ENCODE data around the gene KCNH8. TPM values are rescaled to one million over a fixed set of nuclear protein-coding genes. Genes with fewer than 3 reads are reported as not detected.

The KCNH8 gene
- total RNA-seq, 2 donors from 2014 or later, result 0.46 to 3.4 TPM

- TF ChIP-seq POLR2AphosphoS5 (IDR thresholded peaks at IDR 0.05), result no peak
- no peak for TF ChIP-seq POLR2A (IDR thresholded peaks at IDR 0.05)
- TF ChIP-seq CTCF (IDR thresholded peaks at IDR 0.05), result no peak
- Histone ChIP-seq H3K36me3 (no peaks in the 10 kb centered on the region), H3K9me3 (no peaks in the 10 kb centered on the region), H3K4me3 (no peak overlapping the region), H3K27me3 (replicated peaks; ENCODE audit: insufficient read depth) (no peaks in the 10 kb centered on the region), H3K27ac (no peak overlapping the region), H3K4me1 (replicated peaks) (no peaks in the 10 kb centered on the region)
- intact Hi-C loops (cut with DNase I), result no loop called here
- DNase-seq (ENCODE audit: low spot score), result no peak
- WGBS, result 93% methylated on average over 1 of the region's 1 CpG
Observed at GRCh38 chr3:19522305-19522704, 374.0 kb downstream of the KCNH8 start.

- intact Hi-C loops (cut with DNase I), result no loop called here
- Histone ChIP-seq H3K4me1 (replicated peaks) (no peaks in the 10 kb centered on the region), H3K27me3 (replicated peaks; ENCODE audit: insufficient read depth) (no peaks in the 10 kb centered on the region), H3K9me3 (no peaks in the 10 kb centered on the region), H3K27ac (no peak overlapping the region), H3K36me3 (no peaks in the 10 kb centered on the region), H3K4me3 (no peak overlapping the region)
- TF ChIP-seq POLR2A (IDR thresholded peaks at IDR 0.05) (no peak), POLR2AphosphoS5 (IDR thresholded peaks at IDR 0.05) (no peak), CTCF (IDR thresholded peaks at IDR 0.05) (no peak)
- WGBS, result 88% methylated on average over 3 of the region's 3 CpGs
- no peak for DNase-seq (ENCODE audit: low spot score)
Observed at GRCh38 chr3:19526071-19526470, 377.8 kb downstream of the KCNH8 start.

GRCh38 chr3:19527746-19528145, 379.4 kb downstream of the KCNH8 start:
- Histone ChIP-seq H3K27ac (no peak overlapping the region), H3K9me3 (no peaks in the 10 kb centered on the region), H3K36me3 (no peaks in the 10 kb centered on the region), H3K4me3 (no peak overlapping the region), H3K27me3 (replicated peaks; ENCODE audit: insufficient read depth) (no peaks in the 10 kb centered on the region), H3K4me1 (replicated peaks) (no peaks in the 10 kb centered on the region)
- intact Hi-C loops (cut with DNase I), result no loop called here
- DNase-seq (ENCODE audit: low spot score), result no peak
- WGBS, result 86% methylated on average over 1 of the region's 1 CpG
- no peak for TF ChIP-seq CTCF (IDR thresholded peaks at IDR 0.05)
- no peak for TF ChIP-seq POLR2A (IDR thresholded peaks at IDR 0.05)
- no peak for TF ChIP-seq POLR2AphosphoS5 (IDR thresholded peaks at IDR 0.05)

GRCh38 chr3:19531426-19531825, 383.1 kb downstream of the KCNH8 start:
- no peaks in the 10 kb centered on the region for H3K4me1 ChIP-seq (replicated peaks)
- intact Hi-C loops (cut with DNase I), result no loop called here
- H3K9me3 ChIP-seq, result no peaks in the 10 kb centered on the region
- no peaks in the 10 kb centered on the region for H3K36me3 ChIP-seq
- H3K27me3 ChIP-seq (replicated peaks; ENCODE audit: insufficient read depth), result no peaks in the 10 kb centered on the region
- no peak overlapping the region for H3K27ac ChIP-seq
- DNase-seq (ENCODE audit: low spot score), result no peak
- TF ChIP-seq POLR2A (IDR thresholded peaks at IDR 0.05) (no peak), CTCF (IDR thresholded peaks at IDR 0.05) (no peak), POLR2AphosphoS5 (IDR thresholded peaks at IDR 0.05) (no peak)
- H3K4me3 ChIP-seq, result no peak overlapping the region
- WGBS, result 92% methylated on average over 1 of the region's 1 CpG

- Histone ChIP-seq H3K9me3 (no peaks in the 10 kb centered on the region), H3K27ac (no peak overlapping the region), H3K4me1 (replicated peaks) (no peaks in the 10 kb centered on the region), H3K36me3 (no peaks in the 10 kb centered on the region), H3K4me3 (no peak overlapping the region), H3K27me3 (replicated peaks; ENCODE audit: insufficient read depth) (no peaks in the 10 kb centered on the region)
- TF ChIP-seq CTCF (IDR thresholded peaks at IDR 0.05) (no peak), POLR2A (IDR thresholded peaks at IDR 0.05) (no peak)
- intact Hi-C loops (cut with DNase I), result no loop called here
- no peak for DNase-seq (ENCODE audit: low spot score)
- WGBS, result 18% methylated on average over 2 of the region's 2 CpGs
Observed at GRCh38 chr3:19539518-19540392, 391.4 kb downstream of the KCNH8 start.

Measured in prostate gland (tissue), 2 donors.